OCI-LY1 (cell line): ENCODE measurements around the gene MR1.

Source experiments
- CTCF ChIP-seq: fragments of 200-600 bp; sonication (generic), shearing (Covaris generic); IDR thresholded peaks from 2 replicates; pipeline ENCODE4 v1.5.1; 2017; ENCODE audit warnings: mild to moderate bottlenecking, antibody characterized with exemption, low read length, moderate library complexity, mixed read lengths
- EZH2 ChIP-seq: fragments of 200-600 bp; sonication (generic), shearing (Covaris generic); IDR thresholded peaks from 2 replicates; pipeline ENCODE4 v1.8.0; 2017; ENCODE audit warnings: borderline replicate concordance, mixed run types, mild to moderate bottlenecking, antibody characterized with exemption, low read length, moderate library complexity, mixed read lengths

GRCh38 chr1:181037386-181037785, 3.6 kb downstream of the MR1 start:
- no peak for TF ChIP-seq CTCF
- no peak for TF ChIP-seq EZH2
